Activated CD4-positive, CD25-positive, alpha-beta regulatory T cell treated with anti-CD3 and anti-CD28 coated beads, Interleukin-2, amount 50 U/mL, for 24 hours (primary cell): Measurements from ENCODE around the gene PPL.
"Not testable (repeated sequence)": the region's sequence is repeated elsewhere in the genome, so short reads cannot be mapped to it uniquely, and the experiment has no call there.

Source experiments
- ATAC-seq, 2 donors: fragments of 150-1000 bp; cut with Tn5 transposase; one replicate each; pipeline ENCODE4 v1.10.0; 2021; ENCODE audit warnings: mild to moderate bottlenecking in 1 of 2, moderate library complexity in 1 of 2

PPL gene

DNA sequence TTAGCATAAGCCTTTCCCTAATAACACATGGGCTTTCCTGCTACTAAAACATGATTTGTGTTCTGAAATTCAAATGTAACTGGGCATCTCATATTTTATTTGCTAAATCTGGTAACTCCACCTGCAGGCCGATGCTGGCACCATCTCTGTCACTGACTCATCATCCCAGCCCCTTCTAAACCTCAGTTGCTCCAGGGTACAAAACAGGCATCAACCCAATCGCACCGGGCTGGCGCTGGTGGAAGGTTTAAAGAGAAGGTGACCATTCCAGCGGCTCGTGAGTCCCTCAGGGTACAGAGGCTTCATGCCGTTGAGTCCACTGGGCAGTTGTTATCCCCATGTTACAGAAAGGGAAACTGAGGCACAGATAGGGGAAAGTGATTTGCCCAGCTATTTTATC lies 27.1 kb downstream of the PPL start:
- no peak for ATAC-seq

DNA sequence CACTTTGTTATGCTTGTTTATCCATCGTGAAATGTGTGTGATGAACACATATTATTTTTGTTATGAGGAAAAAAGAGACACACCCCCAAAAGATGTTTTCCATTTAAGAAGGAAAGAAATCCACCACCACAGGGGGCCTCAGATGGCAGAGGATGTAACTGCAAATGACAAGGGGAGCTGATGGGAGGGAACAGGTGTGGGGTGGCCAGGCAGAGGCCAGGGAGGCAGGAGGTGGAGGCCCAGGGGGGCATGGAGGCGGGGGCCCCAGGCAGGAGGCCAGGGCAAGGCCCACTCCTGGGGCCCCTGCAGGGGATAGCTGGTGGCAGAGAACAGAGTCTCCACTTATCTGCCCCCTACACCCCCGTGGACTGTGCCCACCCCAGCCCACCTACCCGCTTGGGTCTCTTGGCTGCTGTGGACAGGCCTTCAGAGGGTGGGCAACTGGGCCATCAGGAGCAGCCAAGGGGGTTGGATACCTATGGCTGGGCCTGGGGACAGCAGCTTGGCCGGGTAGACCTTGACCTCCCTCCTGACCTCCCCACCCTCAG lies 28.0 kb downstream of the PPL start:
- ATAC-seq = no peak

DNA sequence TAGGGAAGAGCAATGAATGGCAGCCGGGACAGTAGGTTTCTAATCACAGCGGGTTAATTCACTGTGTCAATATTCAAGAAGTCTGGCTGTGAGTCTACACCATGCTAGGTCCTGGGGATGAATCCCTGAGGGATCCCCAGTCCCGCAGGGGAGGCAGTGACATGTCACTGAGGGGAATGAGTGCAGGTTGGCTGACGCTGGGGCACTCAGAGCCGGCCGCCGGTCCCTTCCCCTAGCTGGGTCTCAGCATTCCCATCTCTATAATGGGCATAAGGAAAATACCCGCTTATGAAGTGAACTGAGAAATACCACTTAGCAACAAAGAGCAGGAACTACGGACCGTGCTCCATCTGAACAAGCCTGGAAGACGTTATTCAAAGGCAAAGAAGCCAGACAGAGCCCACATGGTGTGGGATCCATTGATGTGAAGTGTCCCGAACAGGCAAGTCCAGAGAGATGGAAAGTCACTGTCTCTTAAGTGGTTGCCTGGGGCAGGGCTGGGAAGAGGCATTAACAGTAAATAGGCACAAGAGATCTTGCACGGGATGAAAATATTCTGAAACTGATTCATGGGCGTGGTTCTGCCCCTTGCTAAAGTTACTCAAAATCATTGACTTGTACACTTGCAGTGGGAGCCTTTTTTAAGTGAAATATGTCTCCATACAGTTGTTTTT lies 31.9 kb downstream of the PPL start:
- no peak for ATAC-seq

GRCh38 chr16:4904108-4904941 lies 32.6 kb downstream of the PPL start:
- ATAC-seq = no peak

GRCh38 chr16:4902038-4902437 lies 34.9 kb downstream of the PPL start:
- ATAC-seq = no peak

GRCh38 chr16:4900750-4901149 lies 36.2 kb downstream of the PPL start:
- ATAC-seq = no peak

- ATAC-seq = no peak
Observed at GRCh38 chr16:4900036-4900435, 36.9 kb downstream of the PPL start.

- ATAC-seq = no peak
Observed at GRCh38 chr16:4899474-4899846, 37.5 kb downstream of the PPL start.

GRCh38 chr16:4898811-4899473 lies 38.0 kb downstream of the PPL start:
- no peak for ATAC-seq

GRCh38 chr16:4897328-4897727 lies 39.6 kb downstream of the PPL start:
- no peak for ATAC-seq

DNA sequence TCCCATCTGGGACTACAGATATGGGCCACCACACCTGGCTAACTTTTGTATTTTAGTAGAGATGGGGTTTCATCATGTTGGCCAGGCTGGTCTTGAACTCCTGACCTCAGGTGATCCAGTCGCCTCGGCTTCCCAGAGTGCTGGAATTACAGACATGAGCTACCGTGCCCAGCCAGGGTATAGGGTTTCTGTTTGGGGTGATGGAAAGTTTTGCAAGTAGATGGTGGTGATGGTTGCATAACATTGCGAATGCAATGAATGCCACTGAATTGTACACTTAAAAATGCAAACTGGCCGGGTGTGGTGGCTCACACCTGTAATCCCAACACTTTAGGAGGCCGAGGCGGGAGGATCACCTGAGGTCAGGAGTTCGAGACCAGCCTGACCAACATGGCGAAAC lies 40.2 kb downstream of the PPL start:
- ATAC-seq = not testable (repeated sequence)

- ATAC-seq = no peak
Observed at GRCh38 chr16:4895366-4895765, 41.6 kb downstream of the PPL start.

DNA sequence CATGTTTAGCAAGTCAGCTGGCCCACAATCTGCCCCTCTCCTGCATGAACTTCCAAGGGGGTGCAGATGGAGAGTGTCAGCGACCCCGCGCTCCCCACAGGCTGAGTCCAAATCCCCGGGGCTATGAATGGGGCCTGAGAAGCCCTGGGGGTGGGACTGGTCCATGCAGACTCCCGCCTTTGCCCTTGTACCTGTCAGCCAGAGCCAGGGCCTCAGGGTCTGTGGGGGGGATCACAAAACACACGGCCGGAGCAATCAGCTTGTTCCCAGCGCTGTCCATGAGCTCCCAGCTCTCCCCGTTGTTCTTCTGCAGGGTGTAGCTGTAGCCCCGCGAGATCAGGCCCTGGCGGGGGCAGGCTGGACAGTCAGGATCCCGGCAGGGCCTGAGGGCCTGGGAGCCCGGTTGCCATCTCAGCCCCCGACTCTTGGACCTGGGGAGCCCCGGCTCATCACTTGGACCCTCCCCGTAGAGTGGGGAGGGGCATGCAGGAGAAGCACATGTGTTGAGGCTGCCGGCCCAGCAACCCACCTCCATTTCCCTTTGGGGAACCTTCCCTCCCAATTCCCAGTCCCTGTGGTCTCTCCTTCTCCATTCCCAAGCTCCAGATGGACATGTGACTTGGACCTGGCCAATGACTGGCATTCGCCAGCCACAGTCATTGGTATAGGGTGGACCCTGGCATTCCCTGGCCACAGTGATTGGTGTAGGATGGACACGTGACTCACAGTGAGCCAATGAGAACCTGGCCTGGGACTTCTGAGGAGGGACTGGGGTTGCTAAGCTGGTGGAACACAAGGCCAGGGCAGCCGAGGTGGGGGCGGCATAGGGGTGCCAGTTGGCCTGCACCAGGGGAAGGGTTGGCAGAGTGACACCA lies 42.4 kb downstream of the PPL start:
- ATAC-seq = no peak

DNA sequence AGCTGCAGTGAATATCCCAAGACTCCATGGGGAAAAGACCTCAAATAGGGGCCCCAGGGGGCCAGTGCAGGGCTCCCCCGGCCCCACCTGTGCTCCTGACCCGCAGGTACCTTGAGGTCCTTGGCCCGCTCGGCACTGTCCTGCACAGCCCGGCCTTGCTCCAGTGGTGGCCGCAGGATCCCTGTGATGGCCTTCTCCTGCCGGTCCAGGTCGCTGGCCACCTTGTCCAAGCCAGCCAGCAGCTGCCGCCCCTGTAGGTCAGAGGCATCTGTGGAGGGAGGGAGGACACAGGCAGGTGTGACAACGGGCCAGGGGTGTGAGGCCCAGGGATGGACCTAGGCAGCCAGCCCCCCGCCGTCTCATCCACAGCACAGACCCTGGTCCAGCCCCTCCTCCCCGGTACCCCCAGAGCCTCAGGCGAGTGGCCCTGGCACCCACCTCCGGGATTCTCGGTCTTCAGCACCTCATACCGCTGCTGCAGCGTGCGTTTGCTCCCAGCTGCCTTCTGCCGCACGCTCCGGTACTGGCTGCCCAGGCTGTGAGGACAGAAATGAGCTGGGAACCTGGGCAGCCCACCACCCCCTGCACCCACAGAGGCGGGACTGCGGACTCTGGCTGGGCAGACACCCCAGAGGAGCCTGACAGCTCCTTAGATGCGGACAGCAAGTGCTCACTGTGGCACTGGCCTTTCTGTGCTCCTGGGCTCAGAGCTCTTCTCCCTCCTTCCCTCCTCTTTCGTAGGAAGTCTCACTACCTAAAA lies 43.7 kb downstream of the PPL start:
- no peak for ATAC-seq

- no peak for ATAC-seq
Observed at GRCh38 chr16:4892361-4893102, 44.4 kb downstream of the PPL start.

- ATAC-seq = no peak
Observed at GRCh38 chr16:4891886-4892216, 45.1 kb downstream of the PPL start.

GRCh38 chr16:4891097-4891885 lies 45.7 kb downstream of the PPL start:
- no peak for ATAC-seq

DNA sequence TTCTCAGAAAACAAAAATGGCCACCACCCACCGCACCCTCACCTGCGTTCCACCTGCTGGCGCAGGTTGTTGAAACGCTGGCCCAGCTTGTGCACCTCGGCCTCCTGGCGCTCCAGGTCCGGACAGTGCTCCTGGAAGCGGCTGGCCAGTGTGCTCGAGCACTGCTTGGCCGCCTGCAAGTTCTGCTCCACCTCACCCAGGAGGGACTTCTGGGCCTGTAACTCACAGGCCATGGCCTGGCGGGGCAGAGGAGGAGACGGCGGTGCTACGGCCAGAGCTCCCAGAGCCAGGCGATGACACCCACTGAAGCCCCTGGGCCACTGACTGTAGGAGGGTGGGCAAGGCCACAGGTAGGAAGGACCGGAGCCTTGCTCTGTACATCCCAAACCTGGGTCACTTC lies 46.3 kb downstream of the PPL start:
- no peak for ATAC-seq

DNA sequence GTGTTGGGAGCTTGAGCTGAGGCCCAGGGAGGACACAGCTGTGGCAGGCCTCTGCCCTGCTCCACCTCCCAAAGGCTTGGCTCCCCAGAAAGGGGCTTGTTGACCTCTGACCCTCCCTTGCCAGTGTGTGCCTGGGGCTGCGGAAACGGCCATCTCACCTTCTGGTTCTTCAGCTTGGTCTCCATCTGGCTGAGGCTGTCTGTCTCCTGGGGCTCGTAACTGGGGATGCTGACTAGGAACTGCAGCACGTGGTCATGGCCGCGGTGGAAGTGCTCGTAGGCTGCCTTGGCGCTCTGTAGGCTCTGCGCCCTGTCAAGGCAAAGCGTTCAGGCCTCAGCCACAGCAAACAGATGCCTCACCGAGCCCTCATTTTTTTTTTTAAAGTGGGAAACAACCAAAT lies 46.9 kb downstream of the PPL start:
- ATAC-seq = no peak

- ATAC-seq = no peak
Observed at GRCh38 chr16:4888428-4889135, 48.4 kb downstream of the PPL start.
